Measurements from ENCODE around the gene SHH. TPM values are rescaled to one million over a fixed set of nuclear protein-coding genes. Genes with fewer than 3 reads are reported as not detected.

The SHH gene
- polyA plus RNA-seq, 3 donors = not detected

DNA sequence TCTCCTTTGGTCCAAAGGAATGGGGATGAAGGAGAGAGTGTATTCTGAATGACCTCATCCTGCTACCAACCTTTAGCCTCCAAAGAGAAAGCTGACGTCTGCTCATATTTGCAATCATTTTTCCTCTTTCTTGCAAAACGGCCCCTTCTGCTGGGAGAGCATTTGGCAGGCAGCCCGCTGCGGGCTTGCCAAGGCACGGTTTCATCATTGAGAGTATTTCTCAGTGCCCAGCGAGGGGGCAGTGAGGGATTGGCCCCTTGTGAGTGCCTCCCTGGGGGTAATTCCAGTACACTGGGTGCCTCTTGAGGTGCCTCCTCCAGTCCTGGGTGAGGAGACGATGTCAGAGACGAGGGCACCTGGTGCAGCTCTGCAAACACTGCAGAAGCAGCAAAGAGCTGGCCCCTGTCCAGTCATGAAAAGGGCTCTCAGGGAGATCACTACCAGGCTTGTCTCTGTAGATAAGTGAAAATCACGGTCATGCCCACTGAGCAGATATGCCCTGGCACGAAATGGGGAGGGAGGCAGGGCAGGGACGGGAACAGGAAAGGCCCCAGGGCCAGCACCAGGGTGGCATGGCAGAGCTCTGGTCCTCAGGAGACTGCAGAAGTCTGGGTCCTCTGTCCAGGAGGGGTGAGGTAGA lies 48.7 kb upstream of the SHH start:
- H3K9me3 Mint-ChIP-seq = peaks cover 0 to 1% (median 0%) of the 10 kb centered on the region in 7 donors
- peaks cover 2 to 3% (median 2%) of the 10 kb centered on the region in 3 donors for H3K27me3 Mint-ChIP-seq (ENCODE audit: low read depth in 3 of 3)
- H3K4me3 Mint-ChIP-seq = no peak overlapping the region
- intact Hi-C loops (cut with micrococcal nuclease) = no loop called here
- H3K36me3 Mint-ChIP-seq = no peaks in the 10 kb centered on the region
- Histone ChIP-seq H3K9me3 (replicated peaks in 1 of 2; ENCODE audit: control insufficient read depth in 1 of 2, insufficient read depth in 1 of 2, low read length in 2 of 2) (no peaks in the 10 kb centered on the region), H3K4me2 (replicated peaks; ENCODE audit: extremely low read depth, low read length, poor library complexity, severe bottlenecking) (no peak overlapping the region), H3K4me3 (replicated peaks in 1 of 3; ENCODE audit: low read depth in 2 of 3, low read length in 3 of 3) (no peak overlapping the region), H3K27ac (ENCODE audit: low read depth in 1 of 2, low read length in 2 of 2) (no peak overlapping the region), H4K20me1 (ENCODE audit: insufficient read depth, low read length) (no peaks in the 10 kb centered on the region), H3K27me3 (ENCODE audit: control insufficient read depth in 2 of 2, insufficient read depth in 2 of 2, low read length in 2 of 2) (no peaks in the 10 kb centered on the region), H2AFZ (ENCODE audit: insufficient read depth, low read depth, low read length, poor library complexity, severe bottlenecking) (no peak overlapping the region), H3K9ac (ENCODE audit: insufficient read depth, low read length, poor library complexity, severe bottlenecking) (no peak overlapping the region), H3K79me2 (ENCODE audit: insufficient read depth, low read length) (no peaks in the 10 kb centered on the region), H3K4me1 (ENCODE audit: control insufficient read depth in 1 of 2, insufficient read depth in 2 of 2, low read length in 2 of 2) (no peaks in the 10 kb centered on the region), H3K36me3 (replicated peaks in 1 of 2; ENCODE audit: control insufficient read depth in 1 of 2, insufficient read depth in 2 of 2, low read length in 2 of 2) (no peaks in the 10 kb centered on the region)
- H3K27ac Mint-ChIP-seq = no peak overlapping the region
- DNase-seq = no peak
- no peaks in the 10 kb centered on the region for H3K4me1 Mint-ChIP-seq
- TF ChIP-seq, protein P1, sequence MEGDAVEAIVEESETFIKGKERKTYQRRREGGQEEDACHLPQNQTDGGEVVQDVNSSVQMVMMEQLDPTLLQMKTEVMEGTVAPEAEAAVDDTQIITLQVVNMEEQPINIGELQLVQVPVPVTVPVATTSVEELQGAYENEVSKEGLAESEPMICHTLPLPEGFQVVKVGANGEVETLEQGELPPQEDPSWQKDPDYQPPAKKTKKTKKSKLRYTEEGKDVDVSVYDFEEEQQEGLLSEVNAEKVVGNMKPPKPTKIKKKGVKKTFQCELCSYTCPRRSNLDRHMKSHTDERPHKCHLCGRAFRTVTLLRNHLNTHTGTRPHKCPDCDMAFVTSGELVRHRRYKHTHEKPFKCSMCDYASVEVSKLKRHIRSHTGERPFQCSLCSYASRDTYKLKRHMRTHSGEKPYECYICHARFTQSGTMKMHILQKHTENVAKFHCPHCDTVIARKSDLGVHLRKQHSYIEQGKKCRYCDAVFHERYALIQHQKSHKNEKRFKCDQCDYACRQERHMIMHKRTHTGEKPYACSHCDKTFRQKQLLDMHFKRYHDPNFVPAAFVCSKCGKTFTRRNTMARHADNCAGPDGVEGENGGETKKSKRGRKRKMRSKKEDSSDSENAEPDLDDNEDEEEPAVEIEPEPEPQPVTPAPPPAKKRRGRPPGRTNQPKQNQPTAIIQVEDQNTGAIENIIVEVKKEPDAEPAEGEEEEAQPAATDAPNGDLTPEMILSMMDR (IDR thresholded peaks at IDR 0.05) = no peak
- 72% methylated on average over 9 of the region's 11 CpGs for WGBS (ENCODE audit: insufficient coverage)

- H4K20me1 ChIP-seq (ENCODE audit: insufficient read depth, low read length) = no peaks in the 10 kb centered on the region
- no peaks in the 10 kb centered on the region for H3K79me2 ChIP-seq (ENCODE audit: insufficient read depth, low read length)
- DNase-seq = no peak
- H3K9me3 Mint-ChIP-seq = peaks cover 0 to 1% (median 0%) of the 10 kb centered on the region in 7 donors
- H3K27me3 Mint-ChIP-seq (ENCODE audit: low read depth in 3 of 3) = peaks cover 1 to 2% (median 2%) of the 10 kb centered on the region in 3 donors
- no peaks in the 10 kb centered on the region for H3K36me3 ChIP-seq (replicated peaks in 1 of 2; ENCODE audit: control insufficient read depth in 1 of 2, insufficient read depth in 2 of 2, low read length in 2 of 2)
- WGBS (ENCODE audit: insufficient coverage) = 61% methylated on average over 3 of the region's 4 CpGs
- no peaks in the 10 kb centered on the region for H3K36me3 Mint-ChIP-seq
- no peaks in the 10 kb centered on the region for H3K4me1 Mint-ChIP-seq
- H2AFZ ChIP-seq (ENCODE audit: insufficient read depth, low read depth, low read length, poor library complexity, severe bottlenecking) = no peak overlapping the region
- TF ChIP-seq, protein P1 (IDR thresholded peaks at IDR 0.05) = no peak
- no peak overlapping the region for H3K27ac Mint-ChIP-seq
- H3K4me2 ChIP-seq (replicated peaks; ENCODE audit: extremely low read depth, low read length, poor library complexity, severe bottlenecking) = no peak overlapping the region
- no peak overlapping the region for H3K27ac ChIP-seq (ENCODE audit: low read depth in 1 of 2, low read length in 2 of 2)
- H3K9ac ChIP-seq (ENCODE audit: insufficient read depth, low read length, poor library complexity, severe bottlenecking) = no peak overlapping the region
- H3K4me3 ChIP-seq (replicated peaks in 1 of 3; ENCODE audit: low read depth in 2 of 3, low read length in 3 of 3) = no peak overlapping the region
- no peaks in the 10 kb centered on the region for H3K9me3 ChIP-seq (replicated peaks in 1 of 2; ENCODE audit: control insufficient read depth in 1 of 2, insufficient read depth in 1 of 2, low read length in 2 of 2)
- no peak overlapping the region for H3K4me3 Mint-ChIP-seq
- no peaks in the 10 kb centered on the region for H3K4me1 ChIP-seq (ENCODE audit: control insufficient read depth in 1 of 2, insufficient read depth in 2 of 2, low read length in 2 of 2)
- intact Hi-C loops (cut with micrococcal nuclease) = no loop called here
- no peaks in the 10 kb centered on the region for H3K27me3 ChIP-seq (ENCODE audit: control insufficient read depth in 2 of 2, insufficient read depth in 2 of 2, low read length in 2 of 2)
These were observed 48.2 kb upstream of the SHH start for GRCh38 chr7:155860461-155860839.
